ENCODE data around the gene CPLANE1. TPM values are rescaled to one million over a fixed set of nuclear protein-coding genes. Genes with fewer than 3 reads are reported as not detected.
"Not testable (repeated sequence)": the region's sequence is repeated elsewhere in the genome, so short reads cannot be mapped to it uniquely, and the experiment has no call there.

Gene CPLANE1
- total RNA-seq, 1 donor from 2014 or later = 13.1 TPM

GRCh38 chr5:37146896-37147295, 102.3 kb downstream of the CPLANE1 start:
- Histone ChIP-seq H3K36me3 (peaks cover 13 to 53% of the 10 kb centered on the region in 2 donors), H3K4me1 (no peaks in the 10 kb centered on the region), H3K27ac (no peak overlapping the region), H3K27me3 (no peaks in the 10 kb centered on the region), H3K9me3 (no peaks in the 10 kb centered on the region), H3K4me3 (no peak overlapping the region)
- intact Hi-C loops (cut with DNase I) = no loop called here
- DNase-seq (ENCODE audit: low spot score in 2 of 2) = no peak
- no peak for TF ChIP-seq CTCF (IDR thresholded peaks at IDR 0.05)

DNA sequence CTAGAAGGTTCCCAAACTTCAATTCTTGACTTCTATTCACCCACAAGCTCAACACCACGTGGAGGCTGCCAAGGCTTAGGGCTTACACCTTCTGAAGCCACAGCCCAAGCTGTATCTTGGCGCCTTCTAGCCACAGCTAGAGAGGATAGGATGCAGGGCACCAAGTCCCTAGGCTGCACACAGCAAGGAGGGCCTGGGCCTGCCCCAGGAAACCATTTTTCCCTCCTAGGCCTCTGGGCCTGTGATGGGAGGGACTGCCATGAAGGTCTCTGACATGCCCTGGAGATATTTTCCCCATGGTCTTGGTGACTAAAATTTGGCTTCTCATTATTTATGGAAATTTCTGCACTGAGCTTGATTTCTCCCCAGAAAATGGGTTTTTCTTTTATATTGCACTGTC, 112.5 kb downstream of the CPLANE1 start:
- Histone ChIP-seq H3K9me3 (no peaks in the 10 kb centered on the region), H3K27me3 (no peaks in the 10 kb centered on the region), H3K4me3 (no peak overlapping the region), H3K36me3 (peaks cover 20 to 40% of the 10 kb centered on the region in 2 donors), H3K4me1 (no peaks in the 10 kb centered on the region), H3K27ac (no peak overlapping the region)
- no peak for TF ChIP-seq CTCF (IDR thresholded peaks at IDR 0.05)
- DNase-seq (ENCODE audit: low spot score in 2 of 2) = no peak
- intact Hi-C loops (cut with DNase I) = no loop called here

DNA sequence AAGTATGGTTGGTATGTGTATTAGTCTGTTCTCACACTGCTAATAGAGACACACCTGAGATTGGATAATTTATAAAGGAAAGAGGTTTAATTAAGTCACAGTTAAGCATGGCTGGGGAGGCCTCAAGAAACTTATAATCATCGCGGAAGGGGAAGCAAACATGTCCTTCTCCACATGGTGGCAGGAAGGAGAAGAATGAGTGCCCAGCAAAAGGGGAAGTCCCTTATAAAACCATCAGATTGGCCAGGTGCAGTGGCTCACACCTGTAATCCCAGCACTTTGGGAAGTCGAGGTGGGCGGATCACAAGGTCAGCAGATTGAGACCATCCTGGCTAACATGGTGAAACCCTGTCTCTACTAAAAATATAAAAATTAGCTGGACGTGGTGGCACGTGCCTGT, 113.9 kb downstream of the CPLANE1 start:
- DNase-seq (ENCODE audit: low spot score in 2 of 2); H3K4me1 ChIP-seq; H3K9me3 ChIP-seq; H3K27ac ChIP-seq; H3K4me3 ChIP-seq; H3K27me3 ChIP-seq; intact Hi-C loops (cut with DNase I): not testable (repeated sequence)
- peaks cover 20 to 33% of the 10 kb centered on the region in 2 donors for H3K36me3 ChIP-seq

- no peak for DNase-seq (ENCODE audit: low spot score in 2 of 2)
- Histone ChIP-seq H3K36me3 (peaks cover 20 to 34% of the 10 kb centered on the region in 2 donors), H3K9me3 (no peaks in the 10 kb centered on the region), H3K27ac (no peak overlapping the region), H3K4me1 (no peaks in the 10 kb centered on the region), H3K27me3 (no peaks in the 10 kb centered on the region), H3K4me3 (no peak overlapping the region)
- TF ChIP-seq CTCF (IDR thresholded peaks at IDR 0.05) = no peak
- intact Hi-C loops (cut with DNase I) = no loop called here
These were observed 115.2 kb downstream of the CPLANE1 start for GRCh38 chr5:37133939-37134338.

DNA sequence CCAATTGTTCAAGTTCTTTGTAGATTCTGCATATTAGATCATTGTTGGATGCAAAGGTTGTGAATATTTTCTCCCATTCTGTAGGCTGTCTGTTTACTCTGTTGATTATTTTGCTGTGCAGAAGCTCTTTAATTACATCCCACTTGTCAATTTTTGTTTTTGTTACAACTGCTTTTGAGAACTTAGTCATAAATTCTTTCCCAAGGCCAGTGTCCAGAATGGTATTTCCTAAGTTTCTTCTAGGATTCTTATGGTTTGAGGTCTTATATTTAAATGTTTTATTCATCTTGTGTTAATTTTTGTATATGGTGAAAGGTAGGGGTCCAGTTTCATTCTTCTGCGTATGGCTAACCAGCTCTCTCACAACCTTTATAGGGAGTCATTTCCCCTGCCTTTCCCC, 116.5 kb downstream of the CPLANE1 start:
- TF ChIP-seq CTCF (IDR thresholded peaks at IDR 0.05) = no peak
- H3K9me3 ChIP-seq = no peaks in the 10 kb centered on the region
- H3K27ac ChIP-seq = no peak overlapping the region
- H3K4me1 ChIP-seq = no peaks in the 10 kb centered on the region
- peaks cover 11 to 36% of the 10 kb centered on the region in 2 donors for H3K36me3 ChIP-seq
- no peak for DNase-seq (ENCODE audit: low spot score in 2 of 2)
- intact Hi-C loops (cut with DNase I) = no loop called here
- no peak overlapping the region for H3K4me3 ChIP-seq
- no peaks in the 10 kb centered on the region for H3K27me3 ChIP-seq

- no peak for TF ChIP-seq CTCF (IDR thresholded peaks at IDR 0.05)
- Histone ChIP-seq H3K36me3 (peaks cover 38 to 57% of the 10 kb centered on the region in 2 donors), H3K27me3 (no peaks in the 10 kb centered on the region), H3K9me3 (no peaks in the 10 kb centered on the region), H3K4me3 (no peak overlapping the region), H3K4me1 (no peaks in the 10 kb centered on the region), H3K27ac (no peak overlapping the region)
- intact Hi-C loops (cut with DNase I) = no loop called here
- DNase-seq (ENCODE audit: low spot score in 2 of 2) = no peak
These were observed 127.7 kb downstream of the CPLANE1 start for GRCh38 chr5:37121465-37121864.

Measured in ascending aorta (tissue), 2 donors.